Parathyroid adenoma (tissue), 2 donors: ENCODE measurements around the gene ELOVL7.

Experiments
- H2AFZ ChIP-seq: fragments of 300-600 bp; sonication (generic); one replicate; pipeline ENCODE4 v1.7.0; 2017; ENCODE audit warnings: antibody characterized with exemption, mild to moderate bottlenecking
- H3K27ac ChIP-seq: fragments of 300-600 bp; sonication (generic); one replicate; pipeline ENCODE4 v1.7.0; 2017
- H3K27me3 ChIP-seq: fragments of 300-600 bp; sonication (generic); one replicate; pipeline ENCODE4 v1.7.0; 2017; ENCODE audit warnings: low read length; ENCODE audit not compliant: control insufficient read depth, insufficient read depth
- H3K36me3 ChIP-seq: fragments of 300-600 bp; sonication (generic); one replicate; pipeline ENCODE4 v1.7.0; 2017; ENCODE audit warnings: low read length; ENCODE audit not compliant: control insufficient read depth, insufficient read depth
- H3K4me1 ChIP-seq: fragments of 300-600 bp; sonication (generic); one replicate; pipeline ENCODE4 v1.7.0; 2017; ENCODE audit warnings: control low read depth
- H3K4me2 ChIP-seq: fragments of 300-600 bp; sonication (generic); one replicate; pipeline ENCODE4 v1.7.0; 2017; ENCODE audit warnings: low read length
- H3K4me3 ChIP-seq: fragments of 300-600 bp; sonication (generic); one replicate; pipeline ENCODE4 v1.7.0; 2017; ENCODE audit warnings: low read depth, low read length
- H3K79me2 ChIP-seq: fragments of 300-600 bp; sonication (generic); one replicate; pipeline ENCODE4 v1.7.0; 2017; ENCODE audit warnings: control low read depth
- H3K9ac ChIP-seq: fragments of 300-600 bp; sonication (generic); one replicate; pipeline ENCODE4 v1.7.0; 2017; ENCODE audit warnings: mild to moderate bottlenecking
- H3K9me3 ChIP-seq: fragments of 300-600 bp; sonication (generic); one replicate; pipeline ENCODE4 v1.7.0; 2017; ENCODE audit warnings: low read length; ENCODE audit not compliant: control insufficient read depth
- TF ChIP-seq, protein P1 (sequence below): fragments of 300-600 bp; sonication (generic); IDR thresholded peaks from one replicate; pipeline ENCODE4 v1.7.0; 2017; ENCODE audit warnings: antibody characterized with exemption, mild to moderate bottlenecking
- donor health status: primary hyperparathyroidism.

ELOVL7 gene

GRCh38 chr5:60887746-60888145 is 43.7 kb upstream of the ELOVL7 start:
- no peaks in the 10 kb centered on the region for H3K4me1 ChIP-seq
- H3K27me3 ChIP-seq: no peaks in the 10 kb centered on the region
- TF ChIP-seq, protein P1, sequence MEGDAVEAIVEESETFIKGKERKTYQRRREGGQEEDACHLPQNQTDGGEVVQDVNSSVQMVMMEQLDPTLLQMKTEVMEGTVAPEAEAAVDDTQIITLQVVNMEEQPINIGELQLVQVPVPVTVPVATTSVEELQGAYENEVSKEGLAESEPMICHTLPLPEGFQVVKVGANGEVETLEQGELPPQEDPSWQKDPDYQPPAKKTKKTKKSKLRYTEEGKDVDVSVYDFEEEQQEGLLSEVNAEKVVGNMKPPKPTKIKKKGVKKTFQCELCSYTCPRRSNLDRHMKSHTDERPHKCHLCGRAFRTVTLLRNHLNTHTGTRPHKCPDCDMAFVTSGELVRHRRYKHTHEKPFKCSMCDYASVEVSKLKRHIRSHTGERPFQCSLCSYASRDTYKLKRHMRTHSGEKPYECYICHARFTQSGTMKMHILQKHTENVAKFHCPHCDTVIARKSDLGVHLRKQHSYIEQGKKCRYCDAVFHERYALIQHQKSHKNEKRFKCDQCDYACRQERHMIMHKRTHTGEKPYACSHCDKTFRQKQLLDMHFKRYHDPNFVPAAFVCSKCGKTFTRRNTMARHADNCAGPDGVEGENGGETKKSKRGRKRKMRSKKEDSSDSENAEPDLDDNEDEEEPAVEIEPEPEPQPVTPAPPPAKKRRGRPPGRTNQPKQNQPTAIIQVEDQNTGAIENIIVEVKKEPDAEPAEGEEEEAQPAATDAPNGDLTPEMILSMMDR: no peak
- H3K4me3 ChIP-seq: no peak overlapping the region
- no peak overlapping the region for H3K4me2 ChIP-seq
- H3K36me3 ChIP-seq: no peaks in the 10 kb centered on the region
- H3K27ac ChIP-seq: no peak overlapping the region
- no peaks in the 10 kb centered on the region for H3K9me3 ChIP-seq
- no peak overlapping the region for H2AFZ ChIP-seq
- H3K79me2 ChIP-seq: no peaks in the 10 kb centered on the region
- no peak overlapping the region for H3K9ac ChIP-seq

GRCh38 chr5:60887096-60887495 is 43.0 kb upstream of the ELOVL7 start:
- Histone ChIP-seq H3K9ac (no peak overlapping the region), H3K79me2 (no peaks in the 10 kb centered on the region), H3K4me1 (no peaks in the 10 kb centered on the region), H3K27me3 (no peaks in the 10 kb centered on the region), H3K4me3 (no peak overlapping the region), H3K4me2 (no peak overlapping the region), H3K27ac (no peak overlapping the region), H3K36me3 (no peaks in the 10 kb centered on the region), H3K9me3 (no peaks in the 10 kb centered on the region), H2AFZ (no peak overlapping the region)
- TF ChIP-seq, protein P1: no peak

- Histone ChIP-seq H3K4me3 (no peak overlapping the region), H2AFZ (no peak overlapping the region), H3K4me1 (no peaks in the 10 kb centered on the region), H3K79me2 (no peaks in the 10 kb centered on the region), H3K4me2 (no peak overlapping the region), H3K27ac (no peak overlapping the region), H3K9me3 (no peaks in the 10 kb centered on the region), H3K27me3 (no peaks in the 10 kb centered on the region), H3K9ac (no peak overlapping the region), H3K36me3 (no peaks in the 10 kb centered on the region)
- TF ChIP-seq, protein P1: no peak
These were observed 42.1 kb upstream of the ELOVL7 start for GRCh38 chr5:60886158-60886557.

DNA sequence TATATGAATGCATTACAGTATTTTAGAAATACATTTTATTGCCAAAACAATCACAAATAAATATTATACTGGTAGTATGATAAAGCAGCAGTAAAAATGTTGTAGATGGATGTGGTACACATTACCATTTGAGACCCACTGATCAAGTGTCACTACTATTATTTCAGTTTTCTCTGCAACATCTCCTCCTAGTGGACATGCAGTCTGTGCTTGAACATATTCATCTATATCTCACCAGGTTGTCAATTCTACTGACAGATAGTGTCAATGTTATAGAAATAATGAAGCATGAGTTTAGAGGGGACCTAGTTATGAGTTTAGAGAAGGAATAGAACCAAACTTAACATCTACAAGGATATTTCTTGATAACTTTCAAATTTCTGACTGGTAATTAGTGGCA is 39.2 kb upstream of the ELOVL7 start:
- H3K4me2 ChIP-seq: no peak overlapping the region
- no peaks in the 10 kb centered on the region for H3K27me3 ChIP-seq
- no peaks in the 10 kb centered on the region for H3K4me1 ChIP-seq
- H2AFZ ChIP-seq: no peak overlapping the region
- TF ChIP-seq, protein P1: peak; percentile 53
- no peak overlapping the region for H3K4me3 ChIP-seq
- no peak overlapping the region for H3K9ac ChIP-seq
- H3K79me2 ChIP-seq: no peaks in the 10 kb centered on the region
- no peaks in the 10 kb centered on the region for H3K9me3 ChIP-seq
- no peaks in the 10 kb centered on the region for H3K36me3 ChIP-seq
- no peak overlapping the region for H3K27ac ChIP-seq

- H3K9ac ChIP-seq: no peak overlapping the region
These were observed 28.8 kb upstream of the ELOVL7 start for GRCh38 chr5:60872892-60873291.

More at GRCh38 chr5:60872892-60873291, 28.8 kb upstream of the ELOVL7 start:
- Histone ChIP-seq H3K27ac (no peak overlapping the region), H3K9me3 (no peaks in the 10 kb centered on the region), H3K79me2 (no peaks in the 10 kb centered on the region), H3K27me3 (no peaks in the 10 kb centered on the region), H3K4me1 (no peaks in the 10 kb centered on the region), H3K36me3 (no peaks in the 10 kb centered on the region), H2AFZ (no peak overlapping the region), H3K4me3 (no peak overlapping the region), H3K4me2 (no peak overlapping the region)
- TF ChIP-seq, protein P1: no peak
